Heart right ventricle (tissue), 16 donors: Measurements from ENCODE around the gene MCOLN2. TPM values are rescaled to one million over a fixed set of nuclear protein-coding genes. Genes with fewer than 3 reads are reported as not detected.

Experiments
- ATAC-seq, 8 donors: fragments of 200-7000 bp; cut with Tn5 transposase; one replicate each; pipeline ENCODE4 v1.9.1; 2020; ENCODE audit warnings: mild to moderate bottlenecking in 8 of 8, moderate library complexity in 8 of 8, moderate number of reproducible peaks in 1 of 8
- DNase-seq, 2 donors: peaks; one replicate each; pipeline ENCODE4 v3.0.0-alpha.2; 2020
- H3K27ac ChIP-seq, 10 donors: fragments of 200-600 bp; sonication (generic) in 2 of 10; one replicate each; pipeline versions ENCODE4 v1.5.0 to v1.8.0; 2020 to 2022; ENCODE audit warnings: mild to moderate bottlenecking in 3 of 10
- H3K27me3 ChIP-seq, 7 donors: fragments of 200-600 bp; one replicate each; pipeline ENCODE4 v1.8.0; 2021 to 2022; ENCODE audit warnings: mild to moderate bottlenecking in 2 of 7
- H3K36me3 ChIP-seq, 9 donors: fragments of 200-600 bp; sonication (generic) in 1 of 9; one replicate each; pipeline versions ENCODE4 v1.5.0 to v1.8.0; 2020 to 2022; ENCODE audit warnings: mild to moderate bottlenecking in 2 of 9
- H3K4me1 ChIP-seq, 9 donors: fragments of 200-600 bp; sonication (generic) in 1 of 9; one replicate each; pipeline versions ENCODE4 v1.5.0 to v1.8.0; 2020 to 2022; ENCODE audit warnings: mild to moderate bottlenecking in 4 of 9
- H3K4me3 ChIP-seq, 10 donors: fragments of 200-600 bp; sonication (generic) in 2 of 10; one replicate each; pipeline versions ENCODE4 v1.5.0 to v1.8.0; 2020 to 2022; ENCODE audit warnings: mild to moderate bottlenecking in 7 of 10, moderate library complexity in 2 of 10
- H3K9me3 ChIP-seq, 11 donors: fragments of 200-600 bp in 10 of 11; sonication (generic) in 2 of 11; one replicate each; pipeline versions ENCODE4 v1.5.0 to v1.8.0; 2013 to 2022; ENCODE audit warnings: mild to moderate bottlenecking in 2 of 11, control low read depth in 1 of 11, moderate library complexity in 1 of 11
- WGBS, 2 donors: extraction: QIAGEN DNeasy Blood & Tissue Kit; methylation state at CpG; one replicate each; pipeline ENCODE4 v1.1.7; 2013; ENCODE audit warnings: inconsistent platforms in 1 of 2; 5-methylcytosine and 5-hydroxymethylcytosine counted together
- intact Hi-C, 10 donors: fragments of 100-400 bp; cut with DNase I; formaldehyde crosslinking; loops; one replicate each; pipeline versions ENCODE4 v1.11.1 to v1.14.2; 2022
- polyA plus RNA-seq, 2 donors: library from polyadenylated mRNA; stranded (reverse); fragments of 200-250 nt; gene quantifications; one replicate each; pipeline ENCODE4 v1.2.3, GENCODE V29; 2013
- total RNA-seq, 10 donors: library from RNA; stranded (reverse); fragmentation: NEBNext Ultra II Directional in 3 of 10; extraction: Animal tissue kit (Norgen Biotek cat#: 25700) in 3 of 10; gene quantifications; one replicate each; pipeline versions ENCODE4 v1.2.1 to v1.2.4, GENCODE V29; 2021 to 2023
- TF ChIP-seq, protein P1 (sequence below), 9 donors: fragments of 200-600 bp; sonication (generic) in 2 of 9; IDR thresholded peaks; one replicate each; pipeline versions ENCODE4 v1.5.0 to v1.8.0; 2021 to 2022; ENCODE audit warnings: antibody characterized with exemption in 9 of 9, mild to moderate bottlenecking in 5 of 9, moderate library complexity in 1 of 9
- donor health status: Arrhythmogenic right ventricular cardiomyopathy.
- donor health status: ischemic (EF 13 %, LVEDD 7.1; RV severe dilation, severe dysfunction).
- donor health status: healthy with polysubstance abuse.
- donor health status: DM: no; HTN: yes; CAD: no.
- donor health status: DM: no; HTN: no; CAD: no.
- donor health status: ischemic (EF 25% LVEDD 6.9; RV normal size, moderate dysfunction).
- donor health status: ischemic (EF 25% LVEDD 5.7; RV mildly dilated, moderate dysfunction).
- donor health status: healthy.
- donor health status: DM: yes; HTN: yes; CAD: no.
- donor health status: Ischemic cardiomyopathy.
- donor health status: ischemic (EF 35%, LVEDD 5.7; RV mildly dilated, moderate dysfunction).
- donor health status: nonischemic (EF 11% LVEDD 7.7; RV severe dilation, severe dysfunction).
- donor health status: DM: yes; HTN: yes; CAD: no.
- donor health status: PGD.
- donor health status: ischemic (EF 29% LVEDD 5.4; RV normal size, mild dysfunction).
- donor health status: nonischemic (EF 23%, LVEDD 6.1; RV moderate dilation, normal function).

Gene MCOLN2
- total and polyA plus RNA-seq, 12 donors = 0.01 to 2.0 (median 0.15) TPM; not detected in 6

DNA sequence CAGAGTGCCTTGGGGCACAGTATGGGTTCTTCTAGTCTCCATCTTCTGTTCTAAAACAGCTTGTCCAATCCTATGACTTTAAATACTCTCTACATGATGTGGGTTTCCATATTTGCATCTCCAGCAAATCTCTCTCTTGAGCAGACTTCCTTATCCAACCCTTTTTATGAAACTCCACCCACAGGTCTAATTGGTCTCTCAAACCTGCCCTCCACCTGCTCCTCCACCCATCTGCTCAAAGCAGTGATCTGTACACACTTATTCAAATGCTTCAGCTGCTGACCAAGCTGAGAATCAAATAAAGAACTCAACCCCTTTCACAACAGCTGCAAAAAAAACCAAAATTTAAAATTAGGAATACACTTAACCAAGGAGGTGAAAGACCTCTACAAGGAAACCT, 11.5 kb downstream of the MCOLN2 start:
- Histone ChIP-seq H3K4me1 (peaks cover 0 to 7% (median 0%) of the 10 kb centered on the region in 9 donors), H3K4me3 (no peak overlapping the region), H3K27me3 (peaks cover 0 to 7% (median 0%) of the 10 kb centered on the region in 7 donors), H3K27ac (no peak overlapping the region), H3K9me3 (no peaks in the 10 kb centered on the region), H3K36me3 (no peaks in the 10 kb centered on the region)
- TF ChIP-seq, protein P1, sequence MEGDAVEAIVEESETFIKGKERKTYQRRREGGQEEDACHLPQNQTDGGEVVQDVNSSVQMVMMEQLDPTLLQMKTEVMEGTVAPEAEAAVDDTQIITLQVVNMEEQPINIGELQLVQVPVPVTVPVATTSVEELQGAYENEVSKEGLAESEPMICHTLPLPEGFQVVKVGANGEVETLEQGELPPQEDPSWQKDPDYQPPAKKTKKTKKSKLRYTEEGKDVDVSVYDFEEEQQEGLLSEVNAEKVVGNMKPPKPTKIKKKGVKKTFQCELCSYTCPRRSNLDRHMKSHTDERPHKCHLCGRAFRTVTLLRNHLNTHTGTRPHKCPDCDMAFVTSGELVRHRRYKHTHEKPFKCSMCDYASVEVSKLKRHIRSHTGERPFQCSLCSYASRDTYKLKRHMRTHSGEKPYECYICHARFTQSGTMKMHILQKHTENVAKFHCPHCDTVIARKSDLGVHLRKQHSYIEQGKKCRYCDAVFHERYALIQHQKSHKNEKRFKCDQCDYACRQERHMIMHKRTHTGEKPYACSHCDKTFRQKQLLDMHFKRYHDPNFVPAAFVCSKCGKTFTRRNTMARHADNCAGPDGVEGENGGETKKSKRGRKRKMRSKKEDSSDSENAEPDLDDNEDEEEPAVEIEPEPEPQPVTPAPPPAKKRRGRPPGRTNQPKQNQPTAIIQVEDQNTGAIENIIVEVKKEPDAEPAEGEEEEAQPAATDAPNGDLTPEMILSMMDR (IDR thresholded peaks at IDR 0.05) = no peak
- ATAC-seq = no peak
- DNase-seq = no peak
- intact Hi-C loops = no loop called here

GRCh38 chr1:84982395-84982794, 14.5 kb downstream of the MCOLN2 start:
- H3K36me3 ChIP-seq = no peaks in the 10 kb centered on the region
- intact Hi-C loops = no loop called here
- H3K4me3 ChIP-seq = no peak overlapping the region
- ATAC-seq = no peak
- no peak overlapping the region for H3K27ac ChIP-seq
- H3K9me3 ChIP-seq = peaks cover 0 to 3% (median 0%) of the 10 kb centered on the region in 11 donors
- WGBS, 2 donors = 85% methylated on average over 2 of the region's 2 CpGs
- no peaks in the 10 kb centered on the region for H3K4me1 ChIP-seq
- TF ChIP-seq, protein P1 (IDR thresholded peaks at IDR 0.05) = no peak
- H3K27me3 ChIP-seq = no peaks in the 10 kb centered on the region
- DNase-seq = no peak

- peaks cover 0 to 5% (median 0%) of the 10 kb centered on the region in 9 donors for H3K4me1 ChIP-seq
- TF ChIP-seq, protein P1 (IDR thresholded peaks at IDR 0.05) = no peak
These were observed 21.9 kb downstream of the MCOLN2 start for GRCh38 chr1:84975035-84975434.

GRCh38 chr1:84973498-84974334, 23.2 kb downstream of the MCOLN2 start:
- DNase-seq = no peak
- no peak overlapping the region for H3K4me3 ChIP-seq
- no peaks in the 10 kb centered on the region for H3K9me3 ChIP-seq
- TF ChIP-seq, protein P1 (IDR thresholded peaks at IDR 0.05) = no peak
- H3K27ac ChIP-seq = no peak overlapping the region
- no peaks in the 10 kb centered on the region for H3K36me3 ChIP-seq
- ATAC-seq = no peak
- WGBS, 2 donors = 78 to 83% methylated on average over 7 of the region's 7 CpGs
- intact Hi-C loops = loop anchor here in 1 of 10 donors (5.0 kb wide), 1 partner anchor 1069 kb away; no protein-coding TSS in a partner anchor
- H3K4me1 ChIP-seq = peaks cover 0 to 5% (median 0%) of the 10 kb centered on the region in 9 donors
- H3K27me3 ChIP-seq = no peaks in the 10 kb centered on the region

More at GRCh38 chr1:84975035-84975434, 21.9 kb downstream of the MCOLN2 start:
- Histone ChIP-seq H3K36me3 (no peaks in the 10 kb centered on the region), H3K27ac (no peak overlapping the region), H3K9me3 (peaks cover 0 to 3% (median 0%) of the 10 kb centered on the region in 11 donors), H3K27me3 (no peaks in the 10 kb centered on the region), H3K4me3 (no peak overlapping the region)
- no peak for ATAC-seq
- no peak for DNase-seq
- intact Hi-C loops = no loop called here
- 43 to 49% methylated on average over 2 of the region's 2 CpGs for WGBS, 2 donors
